Ishikawa (cell line): ENCODE data around the gene CUL4A.

Experiments used
- CREB1 ChIP-seq: IDR thresholded peaks from 2 replicates; pipeline ENCODE4 v1.6.1; 2012; ENCODE audit warnings: low read depth
- EP300 ChIP-seq: IDR thresholded peaks from 2 replicates; pipeline ENCODE4 v1.6.1; 2012; ENCODE audit warnings: borderline replicate concordance
- MAX ChIP-seq: IDR thresholded peaks from 2 replicates; pipeline ENCODE4 v1.6.1; 2012
- TAF1 ChIP-seq: IDR thresholded peaks from 2 replicates; pipeline ENCODE4 v1.6.1; 2012; ENCODE audit warnings: low read depth, mild to moderate bottlenecking
- TCF12 ChIP-seq: IDR thresholded peaks from 2 replicates; pipeline ENCODE4 v1.6.1; 2012; ENCODE audit warnings: low read depth
- ZBTB7A ChIP-seq: IDR thresholded peaks from 2 replicates; pipeline ENCODE4 v1.6.1; 2012; ENCODE audit warnings: low read depth

GRCh38 chr13:113233101-113233500 lies 23.7 kb downstream of the CUL4A start:
- TF ChIP-seq TAF1 (no peak), ZBTB7A (no peak), EP300 (no peak), CREB1 (no peak), MAX (no peak), TCF12 (no peak)
